Left forelimb (tissue), 1 donor: ENCODE results near the gene TMEM151B.

Experiments used
- DNase-seq: peaks from one replicate; pipeline ENCODE4 v3.0.0-alpha.2; 2018; ENCODE audit warnings: low spot score

The TMEM151B gene

DNA sequence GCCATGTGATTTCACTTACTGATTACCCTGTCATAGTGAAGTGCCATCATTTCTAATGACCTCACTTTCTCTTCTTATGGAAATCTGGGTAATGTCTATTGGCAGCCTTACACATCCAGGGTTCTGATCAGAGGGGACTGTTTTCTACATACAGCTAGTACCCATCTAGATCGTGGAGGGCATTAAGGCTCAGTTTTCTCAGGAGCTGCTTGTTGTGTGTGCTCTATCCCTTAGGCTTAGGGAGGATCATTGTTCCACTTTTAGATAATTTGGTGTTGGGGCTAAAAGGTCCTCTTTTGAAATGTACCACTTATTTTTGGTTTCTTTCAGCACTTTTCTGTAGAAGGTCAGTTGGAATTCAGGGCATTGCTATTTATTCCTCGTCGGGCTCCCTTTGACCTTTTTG is 19.5 kb upstream of the TMEM151B start:
- no peak for DNase-seq

GRCh38 chr6:44251576-44252524 is 18.4 kb upstream of the TMEM151B start:
- DNase-seq = no peak

- no peak for DNase-seq
These were observed 16.7 kb upstream of the TMEM151B start for GRCh38 chr6:44253307-44254101.

- no peak for DNase-seq
These were observed 15.8 kb upstream of the TMEM151B start for GRCh38 chr6:44254191-44255104.

DNA sequence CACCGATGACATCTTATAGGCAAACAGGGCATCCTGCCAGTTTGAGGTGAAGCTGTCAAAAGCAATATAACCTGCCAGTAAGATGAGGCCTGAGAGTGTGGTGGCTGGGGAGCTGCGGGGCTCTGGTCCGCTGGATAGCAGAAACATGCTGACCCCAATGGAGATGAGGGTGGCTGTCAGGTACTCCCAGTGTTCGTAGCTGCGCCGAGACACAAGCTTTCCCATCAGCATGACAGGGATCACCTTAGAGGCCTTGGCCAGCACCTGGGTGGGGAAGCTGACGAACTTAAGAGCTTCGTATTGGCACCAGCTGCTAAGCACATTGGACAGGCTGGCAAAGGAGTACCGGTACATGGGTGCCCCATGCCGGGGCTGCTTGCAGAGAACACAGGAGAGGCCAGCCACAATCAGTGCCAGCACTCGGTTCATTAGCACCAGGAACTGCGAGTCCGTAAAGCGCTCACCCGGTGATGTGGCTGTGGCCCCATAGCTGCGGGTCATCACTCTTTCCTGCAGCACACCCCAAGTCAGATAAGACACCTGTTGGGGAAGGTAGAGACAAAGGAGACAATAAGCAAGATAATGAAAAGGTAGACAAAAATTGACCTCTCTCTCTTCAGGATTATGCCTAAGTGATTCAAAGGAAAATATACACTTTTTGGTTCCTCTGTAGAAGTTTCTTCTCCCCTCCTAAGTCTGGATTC is 15.0 kb upstream of the TMEM151B start:
- no peak for DNase-seq

DNA sequence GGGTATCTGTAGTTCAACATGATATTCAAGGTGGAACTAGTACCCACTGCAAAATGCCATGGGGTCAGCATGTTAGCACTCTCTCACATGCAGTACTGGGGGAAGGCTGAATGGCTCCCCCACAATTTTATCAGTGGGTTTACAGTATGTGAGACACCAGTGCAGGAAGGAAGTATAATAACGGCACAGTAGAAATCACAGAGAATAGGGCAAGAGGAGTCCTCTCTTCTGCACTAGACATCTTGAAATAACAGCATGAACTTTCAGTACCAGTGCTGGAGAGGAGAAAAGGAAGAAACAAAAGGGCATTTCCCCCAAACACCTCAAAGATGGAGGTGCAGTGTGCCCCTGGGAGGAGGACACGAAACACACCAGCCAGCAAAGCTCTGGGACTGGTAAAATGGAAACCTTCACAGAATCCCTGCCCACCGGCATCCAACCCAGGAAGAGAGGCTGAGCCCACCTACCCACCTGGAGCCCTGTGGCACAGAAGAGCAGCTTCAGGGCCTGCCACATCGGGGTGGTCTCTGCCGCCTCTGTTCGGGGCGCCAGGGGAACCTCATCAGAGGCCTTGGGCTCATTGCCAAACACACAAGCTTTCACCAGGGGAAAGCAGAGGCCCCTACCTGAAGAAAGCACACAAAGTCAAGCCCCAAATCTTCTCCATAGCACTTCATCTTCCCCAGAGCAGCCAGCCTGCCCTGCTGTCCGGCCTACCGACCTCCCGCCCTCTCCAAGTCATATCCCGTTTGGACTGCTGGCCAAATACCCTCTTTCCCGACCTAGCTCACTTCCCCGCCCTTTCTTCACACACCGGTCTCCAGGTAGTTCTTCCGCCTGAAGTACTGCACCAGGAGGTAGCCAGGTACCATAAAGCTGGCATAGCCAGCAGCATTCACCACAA is 14.1 kb upstream of the TMEM151B start:
- no peak for DNase-seq

GRCh38 chr6:44256775-44257024 is 13.6 kb upstream of the TMEM151B start:
- no peak for DNase-seq

GRCh38 chr6:44257025-44257752 is 13.1 kb upstream of the TMEM151B start, which contains the start of gene SLC35B2:
TSS of gene SLC35B2 (minus strand) at chr6:44257528. CDS start at chr6:44257410, 118 bp downstream.
- DNase-seq = peak; percentile 88

DNA sequence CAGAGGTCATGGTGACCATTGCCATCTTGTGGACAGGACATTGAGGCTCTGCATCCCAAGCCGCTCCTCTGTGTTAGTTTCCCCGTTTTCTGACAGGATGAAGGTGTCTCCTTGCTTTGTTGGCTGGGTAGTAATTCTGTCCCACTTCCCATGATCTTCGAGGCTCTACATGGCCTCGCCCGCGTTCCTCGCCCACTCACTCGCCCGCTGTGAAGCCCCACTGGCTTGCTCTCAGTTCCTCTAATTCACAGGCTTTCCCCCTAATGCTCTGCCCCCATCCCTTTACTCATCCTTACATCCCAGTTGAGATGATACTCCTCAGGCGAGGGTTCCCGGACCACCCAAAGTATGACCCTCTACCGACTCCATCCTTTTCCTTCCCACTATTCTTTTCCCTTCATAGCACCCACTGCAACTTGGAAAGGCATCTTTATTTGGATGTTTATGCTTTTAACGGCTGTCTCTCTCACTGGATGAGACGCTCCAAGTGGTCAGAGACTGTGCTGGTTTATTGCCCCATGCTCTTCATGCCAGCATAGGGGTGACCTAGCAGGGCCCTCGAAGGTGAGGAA is 12.4 kb upstream of the TMEM151B start:
- no peak for DNase-seq

DNA sequence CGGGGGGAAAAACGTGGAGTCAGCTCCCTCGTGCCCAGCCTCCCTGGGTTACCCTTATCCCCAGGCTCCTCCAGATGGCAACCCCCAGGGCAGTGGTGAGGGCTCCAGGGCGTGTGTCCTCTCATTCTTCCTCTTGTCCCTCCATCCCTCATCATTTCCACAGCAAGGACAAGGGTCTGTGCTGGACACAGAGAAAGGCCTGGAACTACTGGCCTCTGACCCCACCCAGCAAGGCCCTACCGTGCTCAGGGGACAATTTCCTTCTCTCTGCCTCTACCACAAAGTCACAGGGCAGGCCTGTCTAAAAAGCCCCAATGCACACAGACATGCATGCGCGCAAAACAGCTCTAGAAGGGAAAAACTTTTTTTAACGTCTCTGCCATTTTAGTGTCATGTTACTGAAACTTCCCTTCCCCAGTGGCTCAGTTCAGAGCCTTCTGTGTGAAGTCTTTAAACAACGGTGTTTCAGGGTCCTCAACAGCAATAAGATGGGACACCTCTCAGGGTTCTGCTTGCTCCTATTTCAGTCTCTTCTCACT is 11.9 kb upstream of the TMEM151B start:
- DNase-seq = no peak

GRCh38 chr6:44258921-44259320 is 11.3 kb upstream of the TMEM151B start:
- DNase-seq = no peak

GRCh38 chr6:44260011-44260410 is 10.2 kb upstream of the TMEM151B start:
- no peak for DNase-seq

DNA sequence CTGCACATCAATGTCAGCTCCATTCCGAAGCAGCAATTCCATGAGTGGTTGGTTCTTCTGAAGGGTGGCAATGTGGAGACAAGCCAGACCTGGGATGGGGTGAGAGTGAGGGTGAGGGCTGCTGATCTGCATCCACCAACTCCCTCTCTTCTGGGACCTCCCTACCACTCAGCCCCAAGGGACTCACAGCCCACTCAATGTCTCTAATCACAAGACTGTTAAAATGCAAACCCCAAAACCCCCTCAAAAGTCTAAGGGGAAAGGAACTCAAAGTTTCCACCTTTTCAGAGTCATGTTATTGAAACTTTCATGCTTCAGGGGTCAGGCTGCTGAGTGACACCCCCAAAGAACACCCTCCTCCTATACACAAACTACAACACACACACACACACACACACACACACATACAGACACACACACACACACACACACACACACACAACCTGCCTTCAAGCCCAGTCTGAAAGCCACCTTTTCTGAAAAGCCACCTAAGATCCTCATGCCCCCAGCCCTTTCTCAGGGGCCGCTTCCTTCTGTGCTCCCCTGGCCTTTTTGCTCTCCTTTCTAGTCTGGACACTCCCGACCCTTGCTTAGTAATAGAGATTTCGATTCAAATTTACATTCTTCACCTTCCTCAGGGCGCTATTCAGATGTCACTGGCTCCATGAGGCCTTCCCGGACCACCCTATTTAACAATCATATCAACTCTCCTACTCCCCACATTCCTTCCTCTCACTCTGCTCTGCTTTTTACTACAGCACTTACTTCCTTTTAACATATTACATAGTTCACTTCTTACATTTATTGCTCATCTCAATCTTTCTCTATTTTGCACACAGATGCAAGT is 9.6 kb upstream of the TMEM151B start:
- no peak for DNase-seq

DNA sequence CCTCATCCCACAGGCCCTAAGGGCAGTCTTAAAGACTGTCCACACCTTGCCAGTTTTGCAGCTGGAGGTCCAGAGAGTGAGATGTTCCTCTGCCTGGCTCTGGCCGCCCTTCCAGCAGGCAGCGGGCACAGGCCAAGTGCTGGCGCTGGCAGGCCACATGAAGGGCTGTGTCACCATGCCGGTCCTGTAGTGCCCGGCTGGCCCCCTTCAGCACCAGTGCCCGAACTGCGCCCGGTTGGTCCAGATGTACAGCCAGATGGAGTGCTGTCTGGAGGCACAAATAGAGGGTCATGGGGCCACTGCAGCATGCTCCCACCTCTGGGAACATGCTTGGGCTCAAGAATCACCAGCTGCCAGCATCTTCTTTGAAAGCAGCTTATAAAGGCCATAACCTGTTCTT is 8.7 kb upstream of the TMEM151B start:
- no peak for DNase-seq

GRCh38 chr6:44262467-44263353 is 7.5 kb upstream of the TMEM151B start:
- no peak for DNase-seq

GRCh38 chr6:44263354-44264100 is 6.7 kb upstream of the TMEM151B start:
- no peak for DNase-seq
